SKM-1 (cell line): Measurements from ENCODE around the gene DOK3.
A peak's percentile ranks its signal among the peaks of the same experiment; 100 is the strongest.

Source experiments
- DNase-seq: peaks from one replicate; lab custom pipeline; 2025; ENCODE audit not compliant: unreplicated experiment; lab: John Stamatoyannopoulos, UW

Gene DOK3

DNA sequence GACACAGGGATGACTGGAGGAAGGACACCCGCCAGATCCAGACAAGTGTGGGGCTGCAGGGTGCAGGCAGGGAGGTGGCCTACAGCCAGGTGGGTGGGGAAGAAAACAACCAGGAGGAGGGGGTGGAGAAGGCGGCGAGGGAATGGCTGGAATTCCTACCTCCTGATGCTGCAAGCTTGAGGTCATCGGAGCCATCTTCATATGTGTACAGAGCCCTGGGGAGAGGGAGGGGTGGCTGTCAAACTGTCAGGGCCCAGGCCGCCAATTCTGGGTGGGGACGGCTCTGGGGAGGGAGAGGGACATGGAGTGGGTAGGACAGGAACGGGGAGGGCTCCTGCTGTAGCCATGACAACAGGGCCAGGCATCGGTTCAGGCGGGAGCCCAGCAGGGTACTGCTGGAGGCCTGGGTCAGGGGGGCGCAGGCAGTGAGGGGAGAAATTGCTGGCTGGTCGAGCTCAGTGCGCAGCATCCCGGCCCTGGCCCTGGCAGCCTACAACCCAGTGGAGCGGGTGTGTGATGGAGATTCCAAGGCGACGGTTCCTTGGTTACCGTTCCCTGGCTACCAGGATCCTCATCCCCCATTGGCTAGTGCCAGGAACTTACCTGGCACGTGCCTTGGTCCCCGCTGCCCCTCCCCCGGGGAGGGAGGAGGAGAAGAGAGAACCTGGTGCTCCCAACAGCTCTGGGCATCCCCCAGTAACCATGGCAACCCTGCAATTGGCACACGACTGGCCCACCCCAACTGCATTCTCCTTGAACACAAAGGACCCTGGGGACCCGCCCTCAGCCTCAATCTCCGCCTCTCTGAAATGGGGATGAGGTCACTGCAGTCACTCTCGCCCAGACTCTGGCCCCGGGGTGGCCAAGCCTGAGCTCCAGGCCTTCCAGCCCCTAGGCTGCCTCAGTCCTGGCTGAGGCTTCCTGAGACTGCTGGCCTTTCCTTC is 40.7 kb downstream of the DOK3 start:
- DNase-seq: no peak

DNA sequence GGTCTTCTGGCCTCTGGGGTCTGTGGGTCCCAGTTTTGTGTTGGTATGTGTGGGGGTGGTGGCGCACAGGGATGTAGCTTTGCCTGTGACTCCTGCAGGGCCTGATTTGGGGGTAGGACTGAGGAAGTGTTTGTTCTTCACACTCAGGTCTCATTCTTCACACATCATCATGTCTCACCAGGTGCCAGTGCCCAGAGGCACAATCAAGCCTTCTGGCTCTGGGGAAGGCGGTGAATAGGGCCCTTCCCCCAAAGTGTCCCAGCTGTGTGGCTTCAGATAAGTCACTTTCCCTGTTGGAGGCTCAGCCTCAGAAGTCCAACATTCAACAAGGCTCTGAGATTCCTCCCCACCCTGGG is 41.3 kb downstream of the DOK3 start:
- no peak for DNase-seq

DNA sequence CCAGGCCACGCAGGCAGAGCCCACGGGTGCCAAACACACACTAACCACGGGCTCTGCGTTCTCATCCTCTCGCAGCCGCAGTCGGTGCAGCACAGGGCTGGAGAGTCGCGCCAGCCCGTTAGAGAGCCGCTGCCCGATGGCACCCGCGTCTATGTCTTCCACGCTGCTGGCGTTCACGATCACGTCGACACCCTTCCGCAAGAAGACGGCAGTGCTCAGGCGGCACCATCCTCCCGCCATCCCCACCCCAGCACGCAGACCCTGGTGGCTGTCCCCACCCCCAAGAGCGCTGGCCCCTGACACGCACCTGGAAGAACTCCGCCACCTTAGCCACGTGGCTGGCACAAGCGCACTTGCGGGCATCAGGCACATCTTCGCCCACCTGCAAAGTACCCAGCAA is 42.2 kb downstream of the DOK3 start:
- DNase-seq: no peak

DNA sequence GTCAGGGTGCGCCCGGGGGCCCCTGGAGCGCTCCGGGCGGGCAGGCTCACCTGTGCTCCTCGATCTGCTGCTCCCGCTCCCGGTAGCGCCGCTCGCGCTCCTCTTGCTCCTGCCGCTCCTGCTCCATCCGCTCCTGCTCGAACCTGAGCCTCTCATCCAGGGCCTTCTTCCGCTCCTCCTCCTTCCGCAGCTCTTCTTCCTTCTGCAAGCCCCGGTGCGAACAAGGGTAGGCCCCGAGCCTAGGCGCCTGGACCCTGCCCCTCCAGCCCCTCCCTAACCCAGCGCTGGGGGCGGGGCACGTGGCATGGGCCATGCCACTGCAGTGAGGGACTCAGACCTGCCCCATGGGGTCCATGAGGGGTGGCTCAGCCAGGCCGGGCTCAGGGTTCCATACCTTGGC is 42.8 kb downstream of the DOK3 start:
- no peak for DNase-seq

DNA sequence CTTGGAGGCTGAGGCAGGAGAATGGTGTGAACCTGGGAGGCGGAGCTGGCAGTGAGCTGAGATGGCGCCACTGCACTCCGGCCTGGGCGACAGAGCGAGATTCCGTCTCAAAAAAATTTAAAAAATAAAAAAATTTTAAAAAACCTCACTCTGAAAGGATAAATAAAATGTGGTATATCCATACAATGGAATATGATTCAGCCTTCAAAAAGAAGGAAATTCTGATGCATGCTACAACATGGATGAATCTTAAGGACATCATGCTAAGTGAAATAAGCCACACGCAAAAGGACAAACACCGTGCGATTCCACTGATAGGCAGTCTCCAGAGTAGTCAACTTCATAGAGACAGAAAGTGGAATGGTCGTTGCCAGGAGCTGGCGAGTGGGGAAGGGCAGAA is 44.6 kb downstream of the DOK3 start:
- DNase-seq: no peak

DNA sequence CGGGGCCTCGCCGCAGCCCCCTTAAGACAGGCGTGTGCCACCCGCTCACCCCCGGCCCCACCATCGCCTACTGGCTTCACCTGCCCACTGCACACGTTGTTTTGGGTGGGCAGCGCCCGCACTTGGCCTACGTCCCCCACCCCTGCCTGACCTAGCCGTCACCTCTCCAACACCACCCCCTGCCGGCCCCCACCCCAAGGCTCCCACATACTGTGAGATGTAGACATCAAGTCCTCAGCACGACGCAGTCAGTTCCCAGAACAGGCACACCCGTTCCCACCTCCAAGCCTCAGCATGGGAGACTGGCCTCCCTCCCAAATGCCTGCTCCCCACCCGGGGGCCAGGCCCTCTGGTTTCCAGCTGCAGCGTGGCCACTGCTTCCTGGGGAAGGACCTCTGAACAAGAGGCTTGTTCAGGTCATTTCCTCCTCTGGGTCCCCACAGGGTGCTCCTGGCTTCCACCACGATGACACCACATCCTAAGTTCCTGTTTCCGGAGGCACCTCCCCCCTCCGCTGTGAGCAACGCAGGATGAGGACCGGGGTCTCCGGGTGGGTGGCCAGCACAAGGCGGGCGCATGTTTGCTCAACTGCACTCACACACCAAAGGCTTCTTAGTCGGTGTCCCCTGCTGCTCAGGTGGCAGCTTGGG is 47.5 kb downstream of the DOK3 start:
- DNase-seq: peak; percentile 61

DNA sequence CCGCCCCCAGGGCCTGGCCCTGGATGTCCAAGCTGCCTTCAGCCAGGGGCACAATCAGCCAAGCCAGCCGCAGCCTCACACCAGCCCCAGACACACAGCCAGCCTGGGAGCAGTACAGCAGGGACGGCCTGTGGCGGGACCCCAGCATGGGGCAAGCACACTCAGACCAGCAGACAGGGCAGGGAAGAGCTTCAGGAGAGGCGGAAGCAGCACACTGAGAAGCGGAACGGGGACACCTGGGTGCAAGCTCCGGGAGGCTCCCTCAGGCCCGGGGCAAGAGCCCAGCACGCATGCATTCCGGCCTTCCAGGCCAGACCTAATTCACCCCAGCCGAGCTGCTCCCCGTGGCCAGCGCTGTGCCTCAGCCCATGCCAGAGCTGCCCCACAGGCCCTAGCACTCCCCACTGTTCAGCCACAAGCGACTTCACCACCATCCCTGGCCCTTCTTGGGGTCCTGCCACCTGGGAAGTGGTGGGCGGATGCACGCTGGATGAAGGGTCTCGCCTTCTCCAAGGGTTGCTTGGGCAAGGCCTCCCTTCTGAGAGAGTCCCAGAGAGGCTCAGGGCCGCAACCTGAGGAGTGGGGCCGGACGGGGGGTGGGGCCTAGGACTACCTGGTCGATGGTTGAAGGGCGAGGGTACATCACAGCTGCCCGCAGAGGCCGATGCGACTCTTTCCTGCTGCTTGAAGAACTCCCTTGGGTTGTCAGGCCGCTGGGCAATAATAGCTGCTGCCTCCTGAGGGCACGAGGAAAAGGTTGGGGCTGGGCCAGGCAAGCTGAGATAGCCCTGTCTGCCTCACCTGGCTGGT is 49.6 kb downstream of the DOK3 start:
- DNase-seq: no peak

DNA sequence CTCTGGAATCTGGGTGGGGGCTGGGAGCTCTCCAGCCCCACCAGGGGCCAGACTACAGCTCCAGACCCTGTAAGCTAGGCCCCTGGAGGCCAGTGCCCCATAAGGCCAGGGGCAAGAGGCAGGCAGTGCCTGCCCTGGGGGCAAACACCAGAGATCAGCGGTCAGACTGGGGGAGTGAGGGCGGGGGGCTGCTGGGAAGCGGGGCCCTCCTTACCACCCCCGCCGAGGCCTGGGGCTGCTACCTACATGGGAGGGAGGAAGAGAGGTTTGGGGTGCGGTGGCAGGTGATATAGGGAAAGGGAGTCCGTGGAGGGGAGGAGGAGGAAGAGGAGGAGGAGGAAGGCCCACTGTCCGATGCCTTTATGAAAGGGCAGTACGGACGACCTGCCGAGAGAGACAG is 50.3 kb downstream of the DOK3 start:
- no peak for DNase-seq

DNA sequence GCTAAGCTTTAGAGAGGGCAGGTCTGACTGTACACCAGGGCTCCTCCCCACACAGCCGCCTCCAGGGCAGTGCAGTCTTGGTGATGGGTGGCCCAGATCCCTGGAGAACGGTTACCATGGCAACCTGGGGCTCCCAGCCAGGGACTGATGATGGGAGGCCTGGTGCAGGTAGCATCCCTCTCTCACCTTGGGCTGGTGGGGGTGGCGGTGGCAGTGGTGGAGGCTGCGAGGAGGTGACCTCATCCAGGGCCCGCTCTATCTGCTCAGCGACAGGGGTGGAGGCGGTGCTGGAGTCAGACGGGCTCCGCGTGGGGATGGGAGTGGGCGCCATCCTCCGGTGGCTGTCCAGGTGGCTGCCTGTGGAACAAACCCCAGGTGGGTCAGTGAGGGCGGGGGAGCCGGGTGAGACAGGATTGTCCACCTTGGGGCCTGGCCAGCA is 50.7 kb downstream of the DOK3 start:
- DNase-seq: no peak

DNA sequence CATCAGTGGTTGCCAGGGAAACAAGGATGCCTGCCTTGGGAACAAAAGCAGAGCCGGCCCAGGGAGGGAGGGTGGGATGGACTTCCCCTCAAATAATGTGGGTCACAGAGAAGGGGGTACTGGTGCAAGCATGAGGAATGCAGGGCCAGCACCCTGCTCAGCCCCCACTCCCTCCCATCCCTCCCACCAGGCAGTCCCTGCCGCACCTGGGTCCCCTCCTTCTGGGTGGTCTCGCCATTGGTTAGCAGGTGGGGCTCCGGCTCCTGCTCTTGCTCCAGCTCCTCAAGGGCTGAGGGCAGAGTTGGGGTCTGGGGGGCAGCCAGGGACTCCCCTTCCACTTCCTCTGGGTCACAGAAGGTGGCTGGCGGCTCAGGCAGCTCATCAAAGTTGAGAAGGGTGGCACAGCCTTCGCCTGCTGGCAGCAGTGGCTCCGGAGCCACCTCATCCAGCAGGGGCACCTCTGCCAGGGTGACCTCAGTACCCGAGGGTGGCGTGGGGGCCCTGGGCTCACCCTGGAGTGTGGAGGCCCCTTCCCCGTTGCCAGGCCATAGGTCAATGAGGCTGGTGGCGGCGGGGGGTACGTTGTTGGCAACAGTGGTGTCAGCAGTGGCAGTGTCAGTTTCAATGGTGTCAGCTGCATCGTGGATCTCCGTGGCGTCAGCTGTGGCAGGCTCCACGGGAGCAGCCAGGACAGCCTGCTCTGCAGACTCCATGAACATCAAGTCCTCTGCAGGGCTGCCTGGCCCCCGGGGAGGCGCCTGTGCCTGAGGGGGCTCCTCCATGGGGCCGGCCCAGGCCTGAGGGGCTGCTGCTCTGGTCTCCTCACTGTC is 51.6 kb downstream of the DOK3 start:
- DNase-seq: no peak

DNA sequence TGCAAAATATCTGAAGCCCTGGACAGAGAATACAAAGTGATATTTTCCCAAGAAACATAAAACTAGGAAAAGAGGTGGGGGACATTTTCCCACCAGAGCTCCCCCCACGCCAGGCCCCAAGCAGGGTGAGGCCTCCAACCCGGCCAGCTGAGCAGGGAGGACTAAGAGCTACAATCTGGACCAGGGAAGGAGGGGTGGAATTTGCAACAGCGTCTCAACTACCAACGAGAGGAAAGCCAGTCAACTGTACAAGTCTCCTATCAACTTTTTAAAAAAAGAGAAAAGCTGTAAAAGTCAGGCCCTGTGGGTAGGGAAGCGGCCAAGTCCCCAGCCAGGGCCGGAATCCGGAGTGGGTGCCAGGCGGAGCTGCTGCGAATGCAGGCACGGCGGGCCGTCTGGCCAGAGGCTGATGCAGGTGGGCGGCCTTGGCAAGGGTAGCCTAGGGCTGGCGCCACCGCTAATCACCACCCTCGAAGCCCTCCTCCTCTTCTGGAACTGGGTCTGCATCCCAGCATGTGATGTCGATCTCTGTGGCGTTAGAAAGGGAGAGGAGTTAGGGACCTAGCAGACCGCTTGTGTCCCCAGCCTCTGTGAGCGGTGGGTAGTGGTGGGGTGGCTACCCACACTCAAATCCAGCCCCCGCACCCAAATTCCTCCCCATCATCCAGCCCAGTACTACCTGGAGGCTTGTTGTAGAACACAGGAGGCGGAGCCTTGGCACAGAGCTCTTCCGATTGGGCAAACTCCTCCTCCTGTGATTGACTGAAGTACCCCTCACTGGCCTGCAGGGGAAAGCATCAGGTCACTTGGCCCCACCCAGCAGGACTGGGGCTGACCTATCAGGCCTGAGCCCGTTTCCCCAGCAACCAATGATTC is 52.4 kb downstream of the DOK3 start:
- peak; percentile 93 for DNase-seq

DNA sequence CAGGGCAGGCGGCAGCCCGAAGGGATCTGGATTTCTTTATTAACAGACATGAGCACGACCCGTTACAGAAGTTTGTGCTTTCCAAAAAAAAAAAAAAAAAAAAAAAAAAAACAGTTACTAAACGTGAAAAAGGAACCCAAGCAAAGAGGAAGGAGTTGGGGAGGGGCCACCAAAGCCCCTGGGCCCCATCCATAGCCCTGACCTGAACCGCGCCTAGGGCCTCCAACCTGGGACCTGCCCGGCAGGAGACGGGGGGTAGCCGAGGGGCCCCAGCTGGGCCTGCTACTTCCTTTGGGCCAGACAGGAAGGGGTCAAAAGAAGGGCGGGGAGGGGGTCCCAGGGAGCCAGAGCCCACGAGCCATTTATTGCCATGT is 53.0 kb downstream of the DOK3 start:
- no peak for DNase-seq

DNA sequence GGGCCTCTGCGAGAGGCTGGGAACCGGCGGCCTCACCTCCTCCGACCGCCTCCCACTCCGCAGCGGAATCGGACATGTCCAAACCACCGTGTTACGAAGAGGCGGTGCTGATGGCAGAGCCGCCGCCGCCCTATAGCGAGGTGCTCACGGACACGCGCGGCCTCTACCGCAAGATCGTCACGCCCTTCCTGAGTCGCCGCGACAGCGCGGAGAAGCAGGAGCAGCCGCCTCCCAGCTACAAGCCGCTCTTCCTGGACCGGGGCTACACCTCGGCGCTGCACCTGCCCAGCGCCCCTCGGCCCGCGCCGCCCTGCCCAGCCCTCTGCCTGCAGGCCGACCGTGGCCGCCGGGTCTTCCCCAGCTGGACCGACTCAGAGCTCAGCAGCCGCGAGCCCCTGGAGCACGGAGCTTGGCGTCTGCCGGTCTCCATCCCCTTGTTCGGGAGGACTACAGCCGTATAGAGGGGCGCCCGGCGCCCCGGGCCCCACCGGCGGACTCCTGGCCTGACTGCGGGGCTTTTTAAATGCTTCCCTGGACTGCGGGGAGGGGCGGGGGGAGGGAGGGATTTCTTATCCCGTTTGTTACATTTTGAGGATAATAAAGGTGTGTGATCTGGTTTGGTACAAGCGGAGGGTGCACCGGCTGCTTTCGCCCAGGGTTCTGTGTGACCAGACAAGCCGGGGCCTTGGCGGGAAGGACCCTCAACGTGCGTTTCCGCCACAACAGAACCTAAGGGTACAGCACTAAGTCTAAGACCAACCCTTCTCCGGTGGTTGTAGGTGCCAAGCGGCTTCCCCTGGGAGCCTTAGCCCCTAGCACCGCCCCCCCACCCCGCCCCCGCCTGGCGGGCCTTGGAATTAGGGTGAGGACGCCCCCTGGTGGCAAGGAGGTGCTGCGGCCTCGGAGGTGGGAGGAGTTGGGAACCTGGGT is 53.7 kb downstream of the DOK3 start:
- peak; percentile 56 for DNase-seq

DNA sequence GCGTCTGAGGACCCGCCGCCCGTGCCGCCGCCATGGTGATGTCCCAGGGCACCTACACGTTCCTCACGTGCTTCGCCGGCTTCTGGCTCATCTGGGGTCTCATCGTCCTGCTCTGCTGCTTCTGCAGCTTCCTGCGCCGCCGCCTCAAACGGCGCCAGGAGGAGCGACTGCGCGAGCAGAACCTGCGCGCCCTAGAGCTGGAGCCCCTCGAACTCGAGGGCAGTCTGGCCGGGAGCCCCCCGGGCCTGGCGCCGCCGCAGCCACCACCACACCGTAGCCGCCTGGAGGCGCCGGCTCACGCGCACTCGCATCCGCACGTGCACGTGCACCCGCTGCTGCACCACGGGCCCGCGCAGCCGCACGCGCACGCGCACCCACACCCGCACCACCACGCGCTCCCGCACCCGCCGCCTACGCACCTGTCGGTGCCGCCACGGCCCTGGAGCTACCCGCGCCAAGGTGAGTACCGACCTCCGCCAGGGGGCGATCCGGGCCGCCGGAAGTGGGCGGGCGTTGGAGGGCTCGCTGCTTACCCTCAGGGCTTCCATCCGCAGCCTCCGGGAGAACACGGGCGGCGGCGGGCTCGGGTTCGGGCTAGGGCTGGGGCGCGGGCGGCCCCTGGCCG is 54.5 kb downstream of the DOK3 start:
- peak; percentile 39 for DNase-seq

DNA sequence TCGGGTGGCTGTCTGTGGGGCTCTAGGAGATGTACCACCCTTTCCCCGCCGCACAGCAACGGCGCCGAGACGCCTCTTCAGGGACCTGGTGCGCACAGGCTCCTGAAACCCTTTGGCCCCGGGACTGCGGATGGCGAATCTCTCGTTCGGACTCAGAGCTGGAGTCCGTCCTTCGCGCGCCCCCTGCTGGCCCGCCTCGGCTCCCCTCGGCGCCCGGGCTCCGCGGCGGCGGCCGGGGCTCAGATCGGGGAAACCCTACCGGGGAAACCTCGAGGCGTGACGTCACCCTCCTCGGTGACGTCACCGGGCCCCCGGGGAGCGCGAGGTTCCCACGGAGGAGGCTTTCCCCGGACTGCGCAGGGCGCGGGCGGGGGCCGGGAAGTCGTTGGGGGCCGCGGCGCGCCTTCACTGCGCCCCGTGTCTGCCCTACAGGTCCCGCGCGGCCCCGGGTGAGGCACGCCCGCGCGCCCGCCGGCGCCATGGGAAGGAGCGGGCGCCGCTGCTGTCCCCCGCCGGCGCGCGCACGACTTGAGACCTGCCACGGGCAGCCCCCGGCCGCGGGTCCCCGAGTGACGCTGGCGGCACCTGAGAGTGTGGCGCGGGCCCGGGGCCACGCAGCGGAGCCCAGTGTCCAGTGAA is 55.1 kb downstream of the DOK3 start:
- peak; percentile 84 for DNase-seq

DNA sequence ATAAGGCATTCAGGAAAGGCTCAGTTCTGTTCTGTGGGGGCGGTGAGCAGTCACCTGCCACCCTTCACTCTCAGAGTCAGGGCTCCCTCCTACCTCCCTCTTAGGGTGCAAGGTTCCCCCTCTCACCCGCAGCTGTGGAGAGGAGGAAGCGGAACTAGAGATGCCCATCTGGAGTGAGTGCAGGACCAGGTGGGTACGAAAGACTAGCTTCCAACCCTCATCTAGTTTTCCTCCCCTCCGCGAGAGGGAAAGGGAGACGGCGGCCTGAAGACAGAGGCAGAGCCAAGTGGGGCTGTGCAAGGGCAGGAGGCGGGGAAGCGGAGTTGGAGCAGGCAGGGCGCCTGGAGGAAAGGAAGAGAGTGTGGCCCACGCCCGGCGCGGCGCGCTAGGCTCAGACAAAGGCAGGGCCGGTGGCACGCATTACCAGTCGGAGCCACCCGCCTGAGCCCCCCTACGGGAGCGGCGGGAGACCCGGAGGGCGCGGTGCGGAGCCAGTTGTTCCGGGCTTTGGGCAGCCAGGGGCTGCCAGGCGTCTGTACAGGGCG is 55.7 kb downstream of the DOK3 start:
- DNase-seq: no peak
